Endodermal cell (in vitro differentiated cells): ENCODE data around the gene GNAI3. TPM values are rescaled to one million over a fixed set of nuclear protein-coding genes. Genes with fewer than 3 reads are reported as not detected.
A peak's percentile ranks its signal among the peaks of the same experiment; 100 is the strongest.

ENCODE experiments used
- DNase-seq: peaks from one replicate; pipeline ENCODE4 v3.0.0-alpha.2; 2017
- H3K27ac ChIP-seq: 2 replicates; pipeline ENCODE4 v1.5.1; 2013; ENCODE audit warnings: mild to moderate bottlenecking, low read depth, low read length, moderate library complexity
- H3K27me3 ChIP-seq: 2 replicates; pipeline ENCODE4 v1.6.1; 2013; ENCODE audit warnings: mild to moderate bottlenecking, low read length, moderate library complexity; ENCODE audit not compliant: insufficient read depth, control insufficient read depth, poor library complexity, severe bottlenecking
- H3K36me3 ChIP-seq: 2 replicates; pipeline ENCODE4 v1.7.0; 2013; ENCODE audit warnings: mild to moderate bottlenecking, low read length, moderate library complexity; ENCODE audit not compliant: control insufficient read depth, insufficient read depth
- H3K4me1 ChIP-seq: one replicate; pipeline ENCODE4 v1.7.0; 2013; ENCODE audit warnings: low read length; ENCODE audit not compliant: control insufficient read depth, insufficient read depth
- H3K4me3 ChIP-seq: 2 replicates; pipeline ENCODE4 v1.5.1; 2013; ENCODE audit warnings: mild to moderate bottlenecking, low read length, moderate library complexity
- H3K9ac ChIP-seq: 2 replicates; pipeline ENCODE4 v1.6.1; 2013; ENCODE audit warnings: mild to moderate bottlenecking, low read length, moderate library complexity; ENCODE audit not compliant: poor library complexity, severe bottlenecking; ENCODE audit errors: extremely low read depth
- H3K9me3 ChIP-seq: 2 replicates; pipeline ENCODE4 v1.6.1; 2013; ENCODE audit warnings: mild to moderate bottlenecking, low read length, moderate library complexity; ENCODE audit not compliant: control insufficient read depth
- H3K27ac Mint-ChIP-seq: 2 replicates; pipeline ENCODE4 v1.8.0; 2020; ENCODE audit warnings: mixed read lengths
- H3K27me3 Mint-ChIP-seq: 2 replicates; pipeline ENCODE4 v1.8.0; 2021; ENCODE audit warnings: mild to moderate bottlenecking, mixed read lengths; ENCODE audit not compliant: insufficient read depth
- H3K36me3 Mint-ChIP-seq: 2 replicates; pipeline ENCODE4 v1.8.0; 2020; ENCODE audit warnings: low read depth, mixed read lengths
- H3K4me1 Mint-ChIP-seq: 2 replicates; pipeline ENCODE4 v1.8.0; 2020; ENCODE audit warnings: mixed read lengths
- H3K4me3 Mint-ChIP-seq: 2 replicates; pipeline ENCODE4 v1.8.0; 2020; ENCODE audit warnings: mild to moderate bottlenecking, moderate library complexity, mixed read lengths
- H3K9me3 Mint-ChIP-seq: 2 replicates; pipeline ENCODE4 v1.8.0; 2020; ENCODE audit warnings: mild to moderate bottlenecking, mixed read lengths
- WGBS, 2 experiments: methylation state at CpG; one replicate each; pipeline versions ENCODE4 v1.1.5 to v1.1.7; 2013; ENCODE audit warnings: missing lambda C conversion rate in 2 of 2, mixed read lengths in 1 of 2; ENCODE audit not compliant: insufficient coverage in 1 of 2, insufficient read length in 1 of 2; 5-methylcytosine and 5-hydroxymethylcytosine counted together
- total RNA-seq, 2 donors: library from RNA; stranded (reverse); fragmentation: NEBNext Ultra II Directional in 1 of 2; extraction: Animal tissue kit (Norgen Biotek cat#: 25700) in 1 of 2; gene quantifications; 2 replicates in 1 of 2; 3 replicates in 1 of 2; pipeline ENCODE4 v1.2.1, GENCODE V29; 2021
- TF ChIP-seq, protein P1 (sequence below): fragments of 200-600 bp; sonication (generic); conservative IDR thresholded peaks from 2 replicates; pipeline ENCODE4 v1.5.0; 2021; ENCODE audit warnings: antibody characterized with exemption, mild to moderate bottlenecking

GNAI3 gene
- total RNA-seq, 2 donors from 2014 or later, result 10.1 to 10.9 TPM

DNA sequence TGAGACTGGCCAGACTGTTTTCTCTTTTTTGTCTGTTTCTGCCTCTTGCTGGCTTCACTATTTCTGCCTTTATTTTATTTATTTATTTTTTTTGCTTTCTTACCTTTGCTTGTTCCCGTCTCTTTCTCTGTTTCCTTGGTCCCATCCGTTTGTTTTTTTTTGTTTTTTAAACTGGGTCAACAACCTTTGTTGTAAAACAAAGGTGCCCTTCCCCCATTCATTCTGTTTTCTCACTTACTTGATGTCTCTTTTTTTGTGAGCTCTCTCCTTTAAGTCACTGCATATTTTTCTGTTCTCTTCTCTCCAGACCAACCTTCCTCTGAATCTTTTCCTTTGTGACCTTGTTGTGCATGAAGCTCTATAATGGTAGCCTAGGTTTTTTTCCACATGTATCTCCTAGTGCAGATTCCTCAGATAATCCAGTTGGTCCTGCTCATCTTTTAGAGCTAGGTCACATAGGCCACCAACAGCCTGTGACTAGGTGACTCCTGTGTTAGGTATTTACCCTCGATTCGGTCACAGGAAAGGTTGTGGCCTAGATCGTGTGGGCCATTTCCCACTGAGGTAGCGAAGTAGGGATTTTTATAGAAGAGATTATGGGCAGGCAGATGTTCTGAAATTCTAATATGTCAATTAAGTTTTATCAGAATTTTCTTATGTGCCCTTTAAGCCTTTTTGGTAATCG, 15.9 kb downstream of the GNAI3 start:
- H3K27ac ChIP-seq, result no peak overlapping the region

DNA sequence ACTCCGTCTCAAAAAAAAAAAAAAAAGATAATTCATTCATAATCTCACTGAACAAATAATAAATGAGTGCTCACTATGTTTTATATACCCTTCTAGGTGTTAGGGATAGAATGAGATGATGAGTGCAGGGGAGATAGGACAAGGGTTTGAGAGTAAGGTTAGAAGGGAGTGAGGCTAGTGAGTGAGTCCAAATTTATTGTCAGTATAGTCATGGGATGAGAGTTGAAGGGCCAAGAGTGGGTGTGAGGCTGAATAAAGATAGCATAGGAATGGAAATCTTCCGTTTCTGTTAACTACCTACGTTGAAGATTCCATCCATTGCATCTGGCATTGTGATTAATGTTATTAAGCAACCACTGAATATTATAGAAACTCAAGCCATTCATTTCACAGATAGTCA, 16.8 kb downstream of the GNAI3 start:
- H3K4me1 Mint-ChIP-seq, result peaks cover 49% of the 10 kb centered on the region
- H3K27ac ChIP-seq, result no peak overlapping the region
- WGBS, 2 experiments, result 100% methylated on average over 2 of the region's 3 CpGs; no CpG with 5 or more reads in 1 of the 2 experiments
- no peak overlapping the region for H3K4me3 Mint-ChIP-seq
- no peak overlapping the region for H3K4me3 ChIP-seq
- no peaks in the 10 kb centered on the region for H3K27me3 Mint-ChIP-seq
- no peak overlapping the region for H3K9ac ChIP-seq
- no peaks in the 10 kb centered on the region for H3K9me3 Mint-ChIP-seq
- TF ChIP-seq, protein P1, sequence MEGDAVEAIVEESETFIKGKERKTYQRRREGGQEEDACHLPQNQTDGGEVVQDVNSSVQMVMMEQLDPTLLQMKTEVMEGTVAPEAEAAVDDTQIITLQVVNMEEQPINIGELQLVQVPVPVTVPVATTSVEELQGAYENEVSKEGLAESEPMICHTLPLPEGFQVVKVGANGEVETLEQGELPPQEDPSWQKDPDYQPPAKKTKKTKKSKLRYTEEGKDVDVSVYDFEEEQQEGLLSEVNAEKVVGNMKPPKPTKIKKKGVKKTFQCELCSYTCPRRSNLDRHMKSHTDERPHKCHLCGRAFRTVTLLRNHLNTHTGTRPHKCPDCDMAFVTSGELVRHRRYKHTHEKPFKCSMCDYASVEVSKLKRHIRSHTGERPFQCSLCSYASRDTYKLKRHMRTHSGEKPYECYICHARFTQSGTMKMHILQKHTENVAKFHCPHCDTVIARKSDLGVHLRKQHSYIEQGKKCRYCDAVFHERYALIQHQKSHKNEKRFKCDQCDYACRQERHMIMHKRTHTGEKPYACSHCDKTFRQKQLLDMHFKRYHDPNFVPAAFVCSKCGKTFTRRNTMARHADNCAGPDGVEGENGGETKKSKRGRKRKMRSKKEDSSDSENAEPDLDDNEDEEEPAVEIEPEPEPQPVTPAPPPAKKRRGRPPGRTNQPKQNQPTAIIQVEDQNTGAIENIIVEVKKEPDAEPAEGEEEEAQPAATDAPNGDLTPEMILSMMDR, result no peak
- no peaks in the 10 kb centered on the region for H3K27me3 ChIP-seq
- no peaks in the 10 kb centered on the region for H3K9me3 ChIP-seq
- peaks cover 5% of the 10 kb centered on the region for H3K36me3 Mint-ChIP-seq
- H3K4me1 ChIP-seq, result peaks cover 11% of the 10 kb centered on the region
- no peaks in the 10 kb centered on the region for H3K36me3 ChIP-seq
- peak overlapping the region; percentile 89 for H3K27ac Mint-ChIP-seq
- DNase-seq, result no peak

More for the DNA sequence above, 15.9 kb downstream of the GNAI3 start:
- peaks cover 5% of the 10 kb centered on the region for H3K36me3 Mint-ChIP-seq
- H3K9me3 Mint-ChIP-seq, result no peaks in the 10 kb centered on the region
- TF ChIP-seq, protein P1, result no peak
- DNase-seq, result peak; percentile 62
- peak overlapping the region; percentile 27 for H3K4me3 ChIP-seq
- H3K9me3 ChIP-seq, result no peaks in the 10 kb centered on the region
- H3K27ac Mint-ChIP-seq, result peak overlapping the region; percentile 89
- H3K36me3 ChIP-seq, result no peaks in the 10 kb centered on the region
- H3K4me1 ChIP-seq, result peaks cover 15% of the 10 kb centered on the region
- peak overlapping the region; percentile 24 for H3K4me3 Mint-ChIP-seq
- peaks cover 57% of the 10 kb centered on the region for H3K4me1 Mint-ChIP-seq
- WGBS, 2 experiments, result 47 to 57% methylated on average over 3 to 7 of the region's 7 CpGs
- H3K9ac ChIP-seq, result peak overlapping the region; percentile 28
- H3K27me3 ChIP-seq, result no peaks in the 10 kb centered on the region
- no peaks in the 10 kb centered on the region for H3K27me3 Mint-ChIP-seq

DNA sequence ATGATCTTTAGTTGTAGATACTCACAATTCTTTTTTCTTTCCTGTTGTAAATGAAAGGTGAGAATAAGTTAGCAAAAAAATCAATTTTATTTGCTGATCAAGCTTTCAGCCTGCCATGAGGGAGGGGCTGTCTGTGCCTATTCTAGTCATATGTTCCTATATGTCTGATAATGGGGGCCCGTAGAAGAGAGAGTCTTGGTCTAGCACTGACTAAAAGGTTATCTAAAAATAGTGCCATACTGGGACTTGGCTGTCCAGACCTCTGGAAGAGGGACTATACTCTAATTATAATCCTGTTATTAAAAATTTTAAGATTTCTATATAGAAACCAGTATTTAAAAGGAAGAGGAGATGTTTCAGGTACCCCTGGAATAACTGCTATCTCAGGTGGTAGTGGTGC, 18.6 kb downstream of the GNAI3 start:
- 96% methylated on average over 1 of the region's 1 CpG; no CpG with 5 or more reads in 1 of the 2 experiments for WGBS, 2 experiments
- DNase-seq, result no peak
- Mint-ChIP-seq H3K27ac (no peak overlapping the region), H3K4me1 (peaks cover 43% of the 10 kb centered on the region), H3K27me3 (no peaks in the 10 kb centered on the region), H3K9me3 (no peaks in the 10 kb centered on the region), H3K36me3 (peaks cover 5% of the 10 kb centered on the region), H3K4me3 (no peak overlapping the region)
- Histone ChIP-seq H3K9ac (no peak overlapping the region), H3K27ac (no peak overlapping the region), H3K9me3 (no peaks in the 10 kb centered on the region), H3K4me3 (no peak overlapping the region), H3K4me1 (peaks cover 11% of the 10 kb centered on the region), H3K27me3 (no peaks in the 10 kb centered on the region), H3K36me3 (no peaks in the 10 kb centered on the region)
- TF ChIP-seq, protein P1, result no peak
